Umbilical cord (tissue), 2 donors: ENCODE measurements around the gene GINS1. TPM values are rescaled to one million over a fixed set of nuclear protein-coding genes. Genes with fewer than 3 reads are reported as not detected.
"Not testable (repeated sequence)": the region's sequence is repeated elsewhere in the genome, so short reads cannot be mapped to it uniquely, and the experiment has no call there.

ENCODE experiments used
- DNase-seq: peaks from one replicate; pipeline ENCODE4 v3.0.0-alpha.2; 2015; ENCODE audit warnings: low spot score
- total RNA-seq: library from RNA; depleted of rRNA; stranded (reverse); fragments of >200 nt; gene quantifications from one replicate; pipeline ENCODE4 v1.2.3, GENCODE V29; 2014; ENCODE audit warnings: low replicate concordance; ENCODE audit not compliant: insufficient read depth

The GINS1 gene
- total RNA-seq, 1 donor from 2014 or later, result 4.3 TPM

DNA sequence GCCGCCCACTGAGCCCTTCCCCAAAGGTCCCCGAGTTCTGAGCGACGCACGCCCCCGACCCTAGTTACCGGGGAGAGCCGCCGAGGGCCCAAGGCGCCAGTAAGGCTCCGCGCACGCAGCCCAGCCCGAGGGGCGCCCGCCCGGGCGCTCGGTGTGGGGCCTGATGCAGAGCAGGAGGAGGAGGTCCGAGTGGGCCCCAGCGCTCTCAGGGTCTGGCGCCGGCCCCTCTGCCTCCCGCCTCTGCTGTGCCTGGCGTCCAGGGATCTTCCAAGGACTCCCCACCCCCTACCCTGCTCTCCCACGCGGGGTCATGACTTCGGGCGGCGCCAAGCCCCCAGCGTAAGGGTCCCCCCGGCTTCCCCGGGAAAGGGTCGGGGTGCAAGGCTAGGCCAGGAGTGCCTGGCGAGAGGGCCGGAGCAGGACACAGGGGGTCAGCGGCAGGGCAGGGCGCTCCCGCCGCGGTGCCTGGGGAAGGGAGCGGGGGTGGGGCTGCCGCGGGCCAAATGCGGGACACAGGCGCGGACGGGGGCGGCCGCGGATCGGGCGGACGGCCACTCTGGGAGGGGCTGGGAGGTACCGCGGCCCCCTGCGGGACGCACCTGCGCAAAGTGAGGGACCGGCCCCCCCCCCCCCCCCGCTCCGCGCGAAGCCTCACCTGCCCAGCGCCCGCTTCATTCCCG, 17.5 kb upstream of the GINS1 start:
- DNase-seq, result peak; percentile 22

DNA sequence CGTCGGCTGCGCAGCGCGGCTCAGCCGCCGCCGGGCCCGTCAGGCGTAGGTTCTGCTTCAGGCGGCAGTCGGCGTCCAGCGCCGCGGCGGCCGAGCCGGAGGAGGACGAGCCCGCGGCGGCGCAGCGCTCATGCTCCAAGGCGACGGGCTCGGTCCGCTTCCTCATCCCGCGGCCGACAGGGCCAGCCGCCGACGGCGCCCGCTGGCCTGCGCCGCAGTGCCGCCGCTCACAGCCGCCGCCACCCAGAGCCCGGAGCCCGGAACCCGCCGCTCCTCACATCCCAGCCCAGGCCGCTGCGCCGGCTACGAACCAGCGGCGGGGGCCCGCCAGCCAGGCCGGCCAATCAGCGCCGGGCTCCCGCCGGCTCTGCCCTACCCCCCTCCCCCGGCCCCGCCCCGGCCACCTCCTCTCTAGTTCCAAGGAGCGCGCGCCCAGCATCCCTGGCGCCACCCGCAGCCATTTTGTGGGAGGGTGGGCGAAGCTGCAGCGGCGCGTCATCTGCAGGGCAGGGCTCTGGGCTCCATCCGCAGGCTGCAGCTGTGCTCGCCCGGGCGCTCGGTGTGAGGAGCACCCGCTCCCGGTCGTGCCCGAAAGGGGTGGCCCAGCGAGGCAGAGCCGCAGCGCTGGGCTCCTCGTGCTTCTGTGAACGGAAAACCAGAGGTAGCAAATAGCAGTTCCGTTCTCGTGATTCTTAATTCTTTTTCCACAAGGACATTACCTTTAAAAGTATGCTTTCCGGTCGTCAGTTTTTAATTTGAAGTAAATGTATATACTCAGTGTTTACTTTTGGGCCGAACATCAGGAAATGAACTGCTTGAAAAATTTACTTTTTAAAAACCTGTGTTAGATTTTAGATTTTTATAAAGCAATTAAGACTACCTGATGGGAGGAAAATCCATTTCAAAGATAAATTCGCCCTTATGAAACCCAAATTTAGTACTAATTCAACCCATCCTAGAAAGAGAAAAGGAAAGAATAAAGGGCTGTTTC, 16.6 kb upstream of the GINS1 start, which contains the start of gene ABHD12:
ABHD12 (minus strand) TSS at position 298 of the 991 bp plus-strand sequence; CDS start at position 166, 132 bp downstream.
- peak; percentile 98 for DNase-seq

DNA sequence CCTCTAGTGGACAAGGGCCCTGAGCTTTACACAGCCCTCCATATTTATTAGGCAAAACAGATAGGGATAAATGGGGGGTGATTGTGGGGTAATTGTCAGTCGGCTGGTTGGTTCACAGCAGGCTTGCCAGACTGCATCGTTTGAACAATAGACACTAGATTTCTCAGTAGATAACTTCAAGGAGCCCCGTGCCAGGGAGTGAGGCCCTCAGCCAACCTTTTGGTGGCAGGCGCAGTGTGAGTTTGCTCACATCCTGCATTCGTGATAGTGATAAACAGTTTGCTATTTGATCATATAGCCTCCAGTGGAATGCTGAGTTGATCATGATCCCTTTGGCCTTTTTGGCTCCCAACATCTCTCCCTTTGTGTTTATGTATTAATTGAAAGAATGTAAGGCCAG, 13.2 kb upstream of the GINS1 start:
- no peak for DNase-seq

DNA sequence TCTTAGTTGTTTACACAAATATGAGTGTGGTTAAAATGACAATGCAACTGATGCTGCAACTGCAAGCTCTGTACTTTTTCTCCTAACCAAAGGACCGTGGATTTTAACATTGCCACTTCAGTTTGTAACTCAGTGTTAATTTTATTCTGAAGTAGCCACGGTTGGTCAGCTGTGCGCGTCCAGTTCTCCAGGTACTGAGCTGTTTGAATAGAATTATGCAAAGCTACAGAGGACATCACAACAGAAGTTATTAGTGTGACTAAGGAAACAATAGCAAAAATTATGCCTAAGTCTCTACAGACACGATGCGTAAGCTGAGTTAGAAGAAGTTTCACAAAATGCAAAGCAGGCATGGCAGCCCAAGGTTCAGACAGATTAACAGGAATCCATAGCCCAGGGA, 12.5 kb upstream of the GINS1 start:
- DNase-seq, result no peak

DNA sequence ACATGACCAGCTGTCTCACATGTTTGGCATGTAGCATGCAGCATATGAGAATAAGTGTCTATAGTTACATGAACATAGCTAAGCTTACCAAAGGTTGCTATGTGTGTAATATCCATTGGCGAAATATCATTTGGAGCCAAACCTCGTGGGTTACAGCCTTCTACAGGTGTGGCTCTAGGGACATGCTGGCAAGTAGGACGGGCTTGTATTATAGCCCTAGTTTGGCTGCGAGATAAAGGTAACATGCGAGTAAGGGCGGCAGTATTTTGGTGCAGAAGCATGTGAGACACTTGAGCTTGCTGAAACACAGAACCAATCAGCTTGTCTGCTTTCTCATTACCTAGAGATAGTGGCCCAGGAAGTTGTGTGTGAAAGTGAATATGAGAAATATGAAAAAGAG, 10.4 kb upstream of the GINS1 start:
- DNase-seq, result no peak

DNA sequence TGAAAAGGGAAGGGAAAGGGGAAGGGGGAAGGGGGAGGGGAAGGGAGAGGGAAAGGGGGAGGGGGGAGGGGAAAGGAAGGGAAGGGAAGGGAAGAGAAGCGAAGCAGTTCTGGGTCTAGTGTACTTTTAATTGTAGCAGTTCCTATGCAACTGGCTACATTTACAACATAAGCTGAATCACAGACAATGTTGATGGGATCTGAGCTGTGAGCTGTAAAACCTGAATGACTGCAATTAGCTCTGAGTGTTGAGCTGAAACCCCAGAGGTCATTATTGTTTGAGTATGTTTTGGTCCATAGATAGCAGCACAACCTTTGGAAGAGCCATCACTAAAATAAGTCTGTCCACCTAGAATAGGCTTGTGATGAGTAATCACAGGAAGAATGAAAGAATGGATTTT, 9.7 kb upstream of the GINS1 start:
- DNase-seq, result no peak

DNA sequence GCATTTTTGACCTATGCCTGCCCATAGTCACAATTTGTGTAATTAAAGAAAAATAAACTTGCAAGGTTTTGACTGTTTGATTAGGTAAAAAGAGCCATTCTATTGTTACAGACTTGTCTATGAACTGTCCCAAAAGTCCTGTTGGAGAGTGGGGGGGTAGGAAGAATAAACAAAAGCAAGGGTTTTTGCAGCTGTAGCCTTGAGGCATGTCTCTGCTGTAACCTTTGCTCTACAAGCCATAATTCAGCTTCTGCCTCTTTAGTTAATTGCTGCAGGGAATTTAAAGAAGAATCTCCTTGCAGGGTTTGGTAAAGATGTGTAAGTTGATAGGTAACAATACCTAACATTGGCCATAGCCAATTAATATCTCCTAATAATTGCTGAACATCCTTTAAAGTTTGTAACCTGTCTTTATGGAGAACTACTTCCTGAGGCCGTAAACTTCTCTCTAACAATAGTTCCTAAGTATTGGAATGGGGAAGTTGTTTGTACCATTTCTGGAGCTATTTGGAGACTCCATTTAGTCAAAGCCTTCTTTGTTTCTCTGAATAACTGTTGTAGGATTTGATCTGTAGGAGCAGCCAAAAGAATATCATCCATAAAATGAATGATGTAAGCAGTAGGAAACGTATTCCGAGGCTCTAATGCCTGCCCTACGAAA, 9.0 kb upstream of the GINS1 start:
- DNase-seq, result no peak

DNA sequence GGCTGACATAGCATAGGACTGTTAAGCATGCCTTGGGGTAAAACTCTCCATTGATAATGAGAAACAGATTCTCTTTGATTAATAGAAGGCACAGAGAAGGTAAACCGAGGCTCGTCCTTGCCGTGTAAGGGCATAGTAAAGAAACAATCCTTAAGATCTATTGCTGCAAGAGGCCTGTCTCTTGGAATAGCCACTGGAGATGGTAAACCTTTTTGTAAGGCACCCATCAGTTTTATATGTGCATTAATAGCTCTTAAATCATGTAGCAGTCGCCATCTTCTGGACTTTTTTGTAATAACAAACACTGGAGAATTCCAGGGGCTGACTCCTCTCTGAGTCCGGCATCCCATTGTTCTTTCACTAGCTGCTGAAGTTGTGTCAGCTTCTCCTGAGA, 8.4 kb upstream of the GINS1 start:
- peak; percentile 78 for DNase-seq

DNA sequence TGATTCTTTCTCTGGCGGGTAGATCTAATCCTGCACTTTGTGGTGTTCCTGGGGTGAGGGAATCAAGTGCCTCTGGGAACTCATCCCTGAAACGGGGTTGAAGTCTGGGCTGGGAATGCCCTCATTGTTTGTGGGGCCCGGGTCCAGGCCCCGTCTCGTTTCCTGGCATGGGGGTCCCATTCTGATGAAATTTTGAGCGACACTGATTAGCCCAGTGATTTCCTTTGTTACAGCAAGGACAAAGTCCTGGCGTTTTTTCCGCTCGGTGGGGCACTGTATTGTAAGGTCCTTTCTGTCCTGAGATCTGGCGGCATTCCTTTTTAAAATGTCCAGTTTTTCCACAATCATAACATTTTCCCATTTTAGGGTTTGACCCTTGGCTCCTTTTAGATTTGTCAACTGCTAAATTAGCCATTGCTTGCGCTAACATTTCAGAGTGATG, 7.2 kb upstream of the GINS1 start:
- not testable (repeated sequence) for DNase-seq

DNA sequence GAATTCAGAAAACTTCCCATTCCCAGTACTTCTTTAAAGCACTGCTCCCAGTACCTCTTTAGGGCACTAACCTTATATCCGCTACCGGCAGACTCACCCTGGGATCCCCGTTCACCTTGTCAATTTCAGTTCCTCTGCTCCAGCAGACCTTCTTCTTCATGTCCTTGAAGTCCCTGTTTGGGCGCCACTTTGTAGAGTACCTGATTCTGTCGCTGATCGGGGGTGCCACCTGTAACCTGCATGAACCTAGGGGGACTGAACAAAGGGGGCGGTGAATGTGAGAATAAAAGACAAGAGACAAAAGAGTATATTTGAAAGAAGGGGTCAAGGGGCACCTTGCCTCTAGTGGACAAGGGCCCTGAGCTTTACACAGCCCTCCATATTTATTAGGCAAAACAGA, 4.9 kb upstream of the GINS1 start:
- no peak for DNase-seq

DNA sequence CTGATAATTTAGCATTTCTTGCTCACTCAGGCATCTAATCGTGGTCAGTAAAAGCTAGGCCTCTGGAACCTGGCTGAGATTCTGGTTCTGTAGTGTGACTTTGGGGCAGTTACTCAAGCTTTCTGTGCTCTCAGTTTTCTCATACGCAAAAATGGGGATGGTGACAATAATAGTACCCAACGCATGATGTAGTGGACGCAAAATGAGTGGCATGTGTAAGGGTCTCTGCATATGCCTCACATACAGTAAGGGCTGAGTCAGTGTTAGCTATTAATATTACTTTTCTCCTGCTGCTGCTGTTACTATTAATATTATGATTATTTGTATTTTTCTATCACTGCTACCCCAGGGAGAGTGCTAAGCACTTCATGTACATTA, 686 bp downstream of the GINS1 start:
- no peak for DNase-seq

DNA sequence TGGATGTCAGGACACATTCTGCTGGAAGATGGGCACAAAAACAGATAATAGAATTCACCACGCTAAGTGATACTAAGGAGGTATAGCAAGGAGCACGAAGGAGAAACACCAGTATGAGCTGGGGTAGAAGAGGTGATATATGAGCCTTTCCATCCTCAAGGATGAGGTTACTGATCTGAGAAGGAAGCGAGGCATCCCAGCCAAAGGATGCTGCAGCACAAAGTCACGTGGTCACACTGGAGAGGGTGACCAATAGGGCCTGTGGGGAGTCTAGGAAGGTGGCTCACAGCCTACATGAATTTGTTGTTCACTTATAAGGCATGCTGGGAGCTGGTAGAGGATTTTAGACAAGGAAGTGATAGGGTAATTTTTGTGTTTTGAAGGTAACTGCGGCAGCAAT, 1.4 kb downstream of the GINS1 start:
- no peak for DNase-seq

DNA sequence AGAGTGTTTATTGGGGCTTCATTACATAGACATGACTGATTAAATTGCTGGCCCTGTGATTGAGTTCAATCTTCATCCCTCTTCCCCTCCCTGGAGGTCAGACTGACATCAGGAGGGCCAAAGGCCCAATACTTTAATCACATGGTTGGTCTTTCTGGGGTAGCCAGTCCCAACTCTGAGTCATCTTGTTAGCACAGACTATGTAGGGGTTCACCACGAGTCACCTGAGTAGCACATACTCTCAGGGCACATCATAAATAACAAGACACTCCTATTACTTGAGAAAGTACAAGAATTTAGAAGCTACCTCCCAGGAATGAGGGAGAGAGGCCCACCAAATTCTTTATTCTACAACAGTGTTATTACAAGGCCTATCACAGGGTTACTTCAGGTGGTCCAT, 11.3 kb downstream of the GINS1 start:
- no peak for DNase-seq

DNA sequence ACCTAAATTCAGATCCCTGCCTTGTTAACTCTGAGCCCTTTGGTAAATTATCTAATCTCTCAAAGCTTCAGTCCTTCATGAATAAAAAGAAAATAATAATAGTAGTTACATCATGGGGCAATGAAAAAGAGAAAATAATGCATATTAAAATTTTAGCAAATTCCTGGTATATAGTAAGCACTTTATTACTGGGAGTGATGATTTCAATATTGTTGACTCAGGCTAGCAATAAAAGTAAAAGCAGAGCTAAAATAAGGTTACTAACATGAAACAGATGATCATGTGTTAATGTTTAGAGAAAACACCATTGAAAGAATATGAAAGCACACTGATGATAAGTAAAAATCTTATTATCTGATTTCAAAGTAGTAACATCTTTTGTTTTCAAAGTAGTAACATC, 13.6 kb downstream of the GINS1 start:
- no peak for DNase-seq

DNA sequence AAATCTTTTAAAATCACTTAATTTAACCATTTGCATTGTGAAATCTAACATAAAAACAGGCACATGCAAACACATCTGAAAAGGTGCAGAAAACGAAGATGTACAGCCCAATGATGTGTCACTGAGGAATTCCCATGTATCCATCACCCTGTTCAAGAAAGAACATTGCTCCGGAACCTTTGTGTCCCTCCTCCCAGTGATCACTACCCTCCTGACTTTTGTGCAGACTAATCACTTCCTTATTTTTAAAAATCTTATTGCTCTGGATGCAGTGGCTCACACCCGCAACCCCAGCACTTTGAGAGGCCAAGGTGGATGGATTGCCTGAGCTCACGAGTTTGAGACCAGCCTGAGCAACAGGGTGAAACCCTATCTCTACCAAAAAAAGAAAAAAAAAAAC, 14.6 kb downstream of the GINS1 start:
- DNase-seq, result no peak

DNA sequence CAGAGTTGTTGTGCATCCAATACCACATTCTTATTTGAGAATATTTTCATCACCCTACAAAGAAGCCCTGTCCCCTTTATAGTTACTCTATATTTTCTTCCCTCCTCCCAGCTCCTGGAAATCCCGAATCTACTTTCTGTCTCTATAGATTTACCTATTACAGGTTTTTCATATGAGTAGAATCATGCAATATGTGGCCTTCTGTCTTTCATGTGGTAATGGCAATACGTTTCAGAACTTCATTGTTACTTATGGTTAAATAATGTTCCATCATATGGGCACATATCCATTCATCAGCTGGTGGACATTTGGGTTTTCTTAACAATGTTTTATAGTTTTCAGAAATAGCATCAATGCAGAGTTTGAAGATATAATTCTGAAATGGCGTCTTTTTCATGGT, 17.1 kb downstream of the GINS1 start:
- DNase-seq, result no peak

DNA sequence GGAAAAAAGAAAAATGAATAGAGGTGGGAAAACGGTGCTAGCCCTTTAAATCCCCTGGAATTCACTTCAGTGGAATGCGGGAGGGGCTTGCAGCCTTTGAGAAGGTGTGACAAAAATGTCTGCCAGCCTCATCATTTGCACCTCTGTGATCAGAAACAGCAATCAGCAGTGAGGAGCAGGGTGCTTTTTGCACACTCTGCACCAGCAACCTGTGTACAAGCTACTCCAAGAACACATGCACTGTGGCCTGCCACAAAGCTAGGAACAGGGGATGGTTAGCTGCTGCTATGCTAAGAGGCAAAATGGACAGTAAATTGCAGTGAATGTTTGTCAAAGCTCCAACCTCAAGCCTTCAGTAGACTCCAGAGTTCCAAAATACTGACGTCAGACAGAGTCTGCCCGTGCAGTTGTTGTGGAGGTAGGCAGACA, 29.7 kb downstream of the GINS1 start:
- DNase-seq, result peak; percentile 9

DNA sequence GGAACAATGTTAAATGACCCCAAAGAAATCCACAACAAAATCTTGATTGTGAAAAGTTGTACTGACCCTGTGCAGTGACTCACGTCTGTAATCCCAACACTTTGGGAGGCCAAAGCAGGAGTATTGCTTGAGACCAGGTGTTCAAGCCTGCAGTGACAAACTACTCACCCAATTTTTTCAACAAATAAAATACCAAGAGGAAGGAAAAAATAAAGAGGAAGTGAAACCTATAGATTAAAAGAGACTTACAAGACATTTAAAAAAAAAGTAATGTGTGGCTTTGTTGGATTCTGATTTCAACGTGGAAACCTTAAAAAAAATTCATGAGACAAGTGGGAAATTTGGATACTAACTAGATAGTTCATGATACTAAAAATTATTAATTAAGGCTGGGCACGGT, 31.9 kb downstream of the GINS1 start:
- DNase-seq, result no peak

DNA sequence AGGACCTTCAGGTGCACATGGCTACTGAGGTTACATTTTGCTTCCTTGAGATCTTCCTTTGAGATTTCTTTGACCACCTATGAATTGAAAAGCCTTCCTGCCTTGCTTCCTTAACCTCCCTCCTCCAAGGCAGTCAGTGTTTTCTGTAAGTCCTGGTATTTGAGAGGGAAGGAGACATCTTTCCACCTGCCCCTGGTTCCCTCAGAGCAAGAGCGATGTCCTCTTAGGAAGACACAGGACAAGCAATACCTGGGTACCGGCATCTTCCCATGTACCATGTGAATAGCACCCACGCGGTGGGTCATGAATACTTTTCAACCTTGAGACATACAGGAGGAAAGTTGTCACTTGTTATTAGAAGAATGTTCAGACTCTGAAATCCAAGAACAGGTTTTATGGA, 37.1 kb downstream of the GINS1 start:
- DNase-seq, result no peak

DNA sequence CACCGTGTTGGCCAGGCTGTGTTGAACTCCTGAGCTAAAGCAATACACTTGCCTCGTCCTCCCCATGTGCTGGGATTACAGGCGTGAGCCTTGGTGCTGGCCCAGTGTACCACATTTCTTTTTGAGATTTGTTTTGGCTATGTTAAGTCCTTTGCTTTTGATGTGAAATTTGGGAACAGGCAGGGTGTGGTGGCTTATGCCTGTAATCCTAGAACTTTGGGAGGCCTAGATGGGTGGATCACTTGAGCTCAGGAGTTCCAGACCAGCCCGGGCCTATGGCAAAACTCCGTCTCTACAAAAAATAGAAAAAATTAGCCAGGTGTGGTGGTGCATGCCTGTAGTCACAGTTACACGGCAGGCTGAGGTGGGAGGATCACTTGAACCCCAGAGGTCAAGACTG, 40.2 kb downstream of the GINS1 start:
- DNase-seq, result no peak

DNA sequence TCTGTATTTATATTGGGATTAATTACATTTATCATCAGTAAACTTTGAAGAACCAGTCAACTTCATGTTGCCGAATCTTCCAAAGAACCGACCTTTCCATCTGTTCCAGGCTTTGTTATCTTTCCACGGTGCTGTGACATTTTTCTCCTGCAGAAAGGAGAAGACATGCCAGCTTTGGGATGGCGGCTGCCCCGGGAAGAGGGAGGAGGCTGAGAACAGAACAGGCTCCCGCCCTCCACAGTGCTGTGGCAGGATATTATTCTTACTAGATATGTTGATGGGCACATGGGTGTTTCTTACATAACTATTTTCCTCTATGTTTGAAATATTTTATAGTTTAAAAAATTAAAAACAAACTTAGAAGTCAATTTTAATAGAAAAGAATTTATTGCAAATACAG, 44.9 kb downstream of the GINS1 start:
- no peak for DNase-seq
